ENCODE data around the gene ZDHHC3. TPM values are rescaled to one million over a fixed set of nuclear protein-coding genes. Genes with fewer than 3 reads are reported as not detected.

The ZDHHC3 gene
- total and polyA plus RNA-seq, 2 donors (not counting 1 experiment from before 2014, with no cell fraction given) = 37.2 to 52.6 TPM

DNA sequence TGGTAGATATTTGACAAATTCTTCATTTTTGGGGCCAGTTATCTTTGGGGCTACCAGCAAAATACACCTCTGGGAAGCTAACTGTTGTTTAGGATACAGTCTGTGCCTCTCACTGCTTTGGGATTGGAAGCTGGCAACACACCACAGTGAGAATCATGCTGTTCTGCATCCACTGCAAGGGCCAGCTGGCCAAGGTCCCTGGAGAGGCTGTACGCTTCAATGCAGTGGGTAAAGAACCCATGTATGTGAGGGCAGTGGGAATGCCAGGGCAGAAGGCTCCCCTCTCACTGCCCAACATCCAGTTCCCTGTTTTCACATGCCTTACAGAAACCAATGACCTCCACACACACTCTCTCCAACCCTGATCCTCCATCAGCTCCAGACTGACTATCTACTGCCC is 20.1 kb downstream of the ZDHHC3 start:
- H3K4me2 ChIP-seq (replicated peaks; ENCODE audit: low read depth, low read length, poor library complexity, severe bottlenecking) = peak overlapping the region; percentile 8
- H3K9me3 ChIP-seq (ENCODE audit: control extremely low read depth in 1 of 3, control insufficient read depth in 2 of 3, insufficient read depth in 1 of 3, low read length in 2 of 3) = no peaks in the 10 kb centered on the region
- H3K79me2 ChIP-seq (ENCODE audit: control insufficient read depth, insufficient read depth, low read length) = peaks cover 67% of the 10 kb centered on the region
- no peak overlapping the region for H3K9ac ChIP-seq (ENCODE audit: low read length)
- POLR2A ChIA-PET = no interaction called here
- Mint-ChIP-seq H3K27me3 (no peaks in the 10 kb centered on the region), H3K4me1 (peaks cover 46% of the 10 kb centered on the region), H3K27ac (peak overlapping the region; percentile 69), H3K9me3 (ENCODE audit: insufficient read depth) (no peaks in the 10 kb centered on the region), H3K4me3 (no peak overlapping the region)
- CTCF ChIA-PET = interaction anchor here (0.5 kb wide), 1 partner anchor 875 kb away, joined by 3 read pairs; no protein-coding TSS in a partner anchor
- DNase-seq (no peak), ATAC-seq (ENCODE audit: low read depth) (no peak)
- peaks cover 41% of the 10 kb centered on the region for H4K20me1 ChIP-seq (ENCODE audit: control insufficient read depth, insufficient read depth, low read length, poor library complexity, severe bottlenecking)
- H3K4me1 ChIP-seq (ENCODE audit: control insufficient read depth in 2 of 2, insufficient read depth in 2 of 2, low read length in 2 of 2) = peaks cover 11 to 23% of the 10 kb centered on the region in 2 donors
- H3K27ac ChIP-seq (ENCODE audit: low read length in 2 of 2) = no peak overlapping the region
- no CpG with 5 or more reads among the region's 1 CpG for WGBS (ENCODE audit: insufficient coverage)
- H3K27me3 ChIP-seq (replicated peaks in 1 of 4; ENCODE audit: control extremely low read depth in 1 of 4, control insufficient read depth in 3 of 4, insufficient read depth in 4 of 4, low read length in 3 of 4) = no peaks in the 10 kb centered on the region
- TF ChIP-seq, protein P1, sequence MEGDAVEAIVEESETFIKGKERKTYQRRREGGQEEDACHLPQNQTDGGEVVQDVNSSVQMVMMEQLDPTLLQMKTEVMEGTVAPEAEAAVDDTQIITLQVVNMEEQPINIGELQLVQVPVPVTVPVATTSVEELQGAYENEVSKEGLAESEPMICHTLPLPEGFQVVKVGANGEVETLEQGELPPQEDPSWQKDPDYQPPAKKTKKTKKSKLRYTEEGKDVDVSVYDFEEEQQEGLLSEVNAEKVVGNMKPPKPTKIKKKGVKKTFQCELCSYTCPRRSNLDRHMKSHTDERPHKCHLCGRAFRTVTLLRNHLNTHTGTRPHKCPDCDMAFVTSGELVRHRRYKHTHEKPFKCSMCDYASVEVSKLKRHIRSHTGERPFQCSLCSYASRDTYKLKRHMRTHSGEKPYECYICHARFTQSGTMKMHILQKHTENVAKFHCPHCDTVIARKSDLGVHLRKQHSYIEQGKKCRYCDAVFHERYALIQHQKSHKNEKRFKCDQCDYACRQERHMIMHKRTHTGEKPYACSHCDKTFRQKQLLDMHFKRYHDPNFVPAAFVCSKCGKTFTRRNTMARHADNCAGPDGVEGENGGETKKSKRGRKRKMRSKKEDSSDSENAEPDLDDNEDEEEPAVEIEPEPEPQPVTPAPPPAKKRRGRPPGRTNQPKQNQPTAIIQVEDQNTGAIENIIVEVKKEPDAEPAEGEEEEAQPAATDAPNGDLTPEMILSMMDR (IDR thresholded peaks at IDR 0.05) = no peak
- no peak for TF ChIP-seq EZH2 (IDR thresholded peaks at IDR 0.05; ENCODE audit: borderline replicate concordance, insufficient read depth, low read depth, low read length, poor library complexity, severe bottlenecking)
- intact Hi-C loops (cut with micrococcal nuclease) = no loop called here
- H3K4me3 ChIP-seq (ENCODE audit: control extremely low read depth in 1 of 5, extremely low read depth in 1 of 5, insufficient read depth in 1 of 5, low read depth in 2 of 5, low read length in 4 of 5) = no peak overlapping the region
- peaks cover 0 to 18% of the 10 kb centered on the region in 2 experiments for H3K36me3 ChIP-seq (replicated peaks in 1 of 2; ENCODE audit: control extremely low read depth in 1 of 2, control insufficient read depth in 1 of 2, extremely low read depth in 1 of 2, insufficient read depth in 2 of 2, low read length in 1 of 2)
- H2AFZ ChIP-seq (ENCODE audit: insufficient read depth, low read depth, low read length, poor library complexity, severe bottlenecking) = no peak overlapping the region

DNA sequence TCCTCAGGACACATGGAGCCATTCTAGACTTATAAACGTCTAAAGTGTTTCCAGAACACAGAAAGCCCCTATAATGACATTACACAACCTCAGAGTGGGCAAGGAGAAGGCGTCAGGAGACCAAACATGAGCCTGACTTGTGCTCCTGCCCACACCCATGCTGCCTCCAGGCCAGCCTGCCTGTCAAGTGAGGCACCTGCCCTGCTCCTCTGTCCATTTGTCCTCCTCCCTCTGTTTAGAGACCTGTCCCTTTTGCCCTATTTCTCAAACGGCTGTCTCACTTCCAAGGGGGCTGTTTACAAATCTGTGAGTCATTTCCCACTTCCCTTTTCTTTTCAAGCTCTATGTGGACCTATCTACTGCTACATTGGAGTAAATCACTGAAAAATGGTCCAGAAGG is 21.0 kb downstream of the ZDHHC3 start:
- peak; percentile 16 for DNase-seq
- TF ChIP-seq EZH2 (IDR thresholded peaks at IDR 0.05; ENCODE audit: borderline replicate concordance, insufficient read depth, low read depth, low read length, poor library complexity, severe bottlenecking) = no peak
- TF ChIP-seq, protein P1 (IDR thresholded peaks at IDR 0.05) = no peak
- no peak for ATAC-seq (ENCODE audit: low read depth)
- POLR2A ChIA-PET = no interaction called here
- no peak overlapping the region for H3K27ac ChIP-seq (ENCODE audit: low read length in 2 of 2)
- H3K27me3 Mint-ChIP-seq = no peaks in the 10 kb centered on the region
- intact Hi-C loops (cut with micrococcal nuclease) = no loop called here
- peaks cover 0 to 18% of the 10 kb centered on the region in 2 experiments for H3K36me3 ChIP-seq (replicated peaks in 1 of 2; ENCODE audit: control extremely low read depth in 1 of 2, control insufficient read depth in 1 of 2, extremely low read depth in 1 of 2, insufficient read depth in 2 of 2, low read length in 1 of 2)
- H4K20me1 ChIP-seq (ENCODE audit: control insufficient read depth, insufficient read depth, low read length, poor library complexity, severe bottlenecking) = peaks cover 31% of the 10 kb centered on the region
- H3K27ac Mint-ChIP-seq = peak overlapping the region; percentile 60
- no peak overlapping the region for H2AFZ ChIP-seq (ENCODE audit: insufficient read depth, low read depth, low read length, poor library complexity, severe bottlenecking)
- H3K4me3 ChIP-seq (ENCODE audit: control extremely low read depth in 1 of 5, extremely low read depth in 1 of 5, insufficient read depth in 1 of 5, low read depth in 2 of 5, low read length in 4 of 5) = no peak overlapping the region
- CTCF ChIA-PET = no interaction called here
- peaks cover 11 to 29% of the 10 kb centered on the region in 2 donors for H3K4me1 ChIP-seq (ENCODE audit: control insufficient read depth in 2 of 2, insufficient read depth in 2 of 2, low read length in 2 of 2)
- H3K9ac ChIP-seq (ENCODE audit: low read length) = no peak overlapping the region
- H3K4me3 Mint-ChIP-seq = no peak overlapping the region
- 53% methylated on average over 2 of the region's 3 CpGs for WGBS (ENCODE audit: insufficient coverage)
- peaks cover 50% of the 10 kb centered on the region for H3K4me1 Mint-ChIP-seq
- no peaks in the 10 kb centered on the region for H3K9me3 Mint-ChIP-seq (ENCODE audit: insufficient read depth)
- H3K27me3 ChIP-seq (replicated peaks in 1 of 4; ENCODE audit: control extremely low read depth in 1 of 4, control insufficient read depth in 3 of 4, insufficient read depth in 4 of 4, low read length in 3 of 4) = no peaks in the 10 kb centered on the region
- H3K4me2 ChIP-seq (replicated peaks; ENCODE audit: low read depth, low read length, poor library complexity, severe bottlenecking) = no peak overlapping the region
- H3K79me2 ChIP-seq (ENCODE audit: control insufficient read depth, insufficient read depth, low read length) = peaks cover 64% of the 10 kb centered on the region
- H3K9me3 ChIP-seq (ENCODE audit: control extremely low read depth in 1 of 3, control insufficient read depth in 2 of 3, insufficient read depth in 1 of 3, low read length in 2 of 3) = no peaks in the 10 kb centered on the region
